ENCODE results near the gene RNASET2.
"Not testable (repeated sequence)": the region's sequence is repeated elsewhere in the genome, so short reads cannot be mapped to it uniquely, and the experiment has no call there.

The RNASET2 gene

DNA sequence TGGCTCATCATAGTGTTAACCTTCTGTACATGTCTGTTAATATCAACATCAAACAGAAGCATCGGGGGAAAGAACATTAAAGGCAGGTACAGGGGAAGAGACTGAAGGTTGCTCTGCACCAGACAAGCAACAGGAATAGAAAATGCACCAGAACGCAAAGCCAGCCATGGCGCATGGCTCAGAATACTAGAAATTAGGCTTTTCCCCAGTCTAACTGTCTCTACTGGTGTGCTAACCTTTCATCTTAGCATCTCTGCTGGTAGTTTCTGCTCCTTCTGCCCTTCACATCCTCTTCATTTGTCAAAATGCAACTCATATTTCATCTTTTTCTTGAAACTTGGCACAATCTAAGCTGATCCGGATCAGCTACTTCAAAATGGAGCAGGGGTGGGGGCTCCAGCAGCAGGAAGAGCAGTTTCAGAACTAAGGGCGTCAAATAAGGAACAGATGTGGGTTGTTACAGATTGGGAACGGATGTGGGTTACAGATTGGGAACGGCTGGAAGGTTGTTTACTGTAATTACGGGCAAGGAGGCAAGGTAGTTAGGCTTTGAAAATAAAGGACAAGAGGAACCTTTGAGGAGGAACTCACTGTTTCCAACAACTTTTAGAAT lies 13.1 kb upstream of the RNASET2 start:
- DNase-seq (ENCODE audit: low spot score), result no peak

DNA sequence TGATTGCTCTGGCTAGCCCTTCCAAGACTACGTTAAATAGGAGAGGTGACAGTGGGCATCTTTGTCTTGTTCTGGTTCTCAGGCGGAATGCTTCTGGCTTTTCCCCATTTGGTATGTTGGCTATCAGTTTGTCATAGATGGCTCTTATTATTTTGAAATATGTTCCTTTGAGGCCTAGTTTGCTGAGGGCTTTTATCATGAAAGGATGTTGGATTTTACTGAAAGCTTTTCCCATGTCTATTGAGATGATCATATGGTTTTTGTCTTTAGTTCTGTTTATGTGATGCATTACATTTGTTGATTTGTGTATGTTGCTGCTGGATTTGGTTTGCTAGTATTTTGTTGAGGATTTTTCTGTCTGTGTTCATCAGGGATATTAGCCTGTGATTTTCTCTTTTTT lies 9.9 kb upstream of the RNASET2 start:
- DNase-seq (ENCODE audit: low spot score), result no peak

DNA sequence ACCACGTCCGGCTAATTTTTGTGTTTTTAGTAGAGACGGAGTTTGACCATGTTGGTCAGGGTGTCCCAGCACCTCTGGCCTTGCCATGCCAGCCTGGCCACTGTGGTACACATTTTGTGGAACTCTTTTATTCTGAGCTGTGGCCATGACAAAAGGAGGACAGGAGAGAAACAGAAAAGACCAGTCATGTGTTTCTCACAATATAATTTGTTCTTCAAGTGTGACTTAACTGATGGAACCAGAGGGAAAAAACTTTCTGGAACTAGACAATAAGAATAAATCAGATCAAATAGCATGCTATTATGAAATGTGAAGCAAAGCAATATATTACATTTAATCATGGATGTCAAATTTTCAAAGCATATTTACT lies 4.2 kb upstream of the RNASET2 start:
- DNase-seq (ENCODE audit: low spot score), result no peak

DNA sequence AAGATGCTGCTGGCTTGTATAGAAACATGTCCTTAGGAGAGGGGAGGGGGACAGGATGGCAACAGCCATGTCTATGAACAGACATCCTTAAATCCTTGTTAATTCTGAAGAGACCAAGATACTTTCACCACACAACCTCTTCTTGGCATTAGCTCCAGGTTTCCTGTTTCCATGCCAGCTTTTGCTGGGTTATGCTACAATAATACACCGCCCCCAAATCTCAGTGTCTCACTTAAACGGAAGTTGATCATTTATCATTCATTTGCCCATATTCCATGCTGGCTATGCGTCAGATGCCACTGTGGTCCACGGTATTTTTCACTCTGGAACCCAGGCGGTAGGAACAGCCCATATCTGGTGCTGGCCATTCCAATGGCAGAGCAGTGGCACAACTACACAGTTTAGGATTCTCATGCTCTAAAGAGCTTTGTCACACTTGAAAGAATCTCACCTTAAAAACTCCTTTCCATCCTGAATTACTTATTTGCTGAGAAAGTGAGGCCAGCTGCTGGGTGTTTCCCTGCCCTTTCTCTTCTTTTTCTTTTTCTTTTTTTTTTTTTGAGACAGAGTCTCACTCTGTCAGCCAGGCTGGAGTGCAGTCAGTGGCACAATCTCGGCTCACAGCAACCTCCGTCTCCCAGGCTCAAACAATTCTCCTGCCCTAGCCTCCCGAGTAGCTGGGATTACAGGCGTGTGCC lies 3.7 kb upstream of the RNASET2 start:
- no peak for DNase-seq (ENCODE audit: low spot score)

DNA sequence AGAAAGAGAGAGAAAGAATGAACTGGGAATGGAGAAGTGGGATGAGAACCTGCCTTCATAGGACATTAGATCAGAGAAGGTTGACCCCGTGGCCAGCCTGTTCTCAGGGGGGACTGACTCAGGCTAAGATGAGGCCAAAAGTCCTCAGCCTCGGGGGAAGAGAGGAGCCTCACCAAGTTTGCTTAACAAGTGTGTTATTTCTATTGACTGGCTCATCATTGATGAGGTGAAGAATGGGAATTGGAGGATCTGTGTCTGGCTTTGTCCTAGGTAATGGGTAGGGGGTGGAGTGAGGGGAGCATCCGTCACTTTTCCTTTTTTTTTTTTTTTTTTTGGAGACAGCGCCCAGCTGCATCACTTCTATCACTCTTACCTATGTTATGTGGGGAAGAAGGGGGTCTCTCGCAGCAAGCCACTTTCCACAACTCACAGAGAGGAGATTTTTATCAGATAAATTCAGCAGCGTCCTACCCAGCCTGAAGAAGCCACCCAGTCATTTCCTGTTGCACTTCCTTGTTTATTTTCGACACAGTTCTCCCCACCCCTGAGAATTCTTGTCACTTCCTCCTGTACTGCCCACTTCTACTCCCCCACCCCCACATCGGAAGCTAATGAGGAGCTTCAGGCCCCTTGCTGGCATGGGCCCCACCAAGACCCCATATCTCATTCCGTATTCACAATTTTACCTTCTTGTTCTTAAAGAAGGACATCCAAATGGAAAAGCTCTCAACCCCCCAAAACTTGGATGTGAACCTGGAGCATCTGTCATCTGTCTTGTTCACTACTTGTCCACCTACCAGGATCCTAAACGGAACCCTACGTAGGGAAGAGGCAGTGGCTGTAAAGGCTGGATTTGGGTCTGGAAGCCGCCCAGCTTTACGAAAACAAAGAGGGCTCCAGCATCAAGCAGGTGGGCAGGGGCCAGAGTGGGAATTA lies 2.8 kb upstream of the RNASET2 start:
- peak; percentile 56 for DNase-seq (ENCODE audit: low spot score)

DNA sequence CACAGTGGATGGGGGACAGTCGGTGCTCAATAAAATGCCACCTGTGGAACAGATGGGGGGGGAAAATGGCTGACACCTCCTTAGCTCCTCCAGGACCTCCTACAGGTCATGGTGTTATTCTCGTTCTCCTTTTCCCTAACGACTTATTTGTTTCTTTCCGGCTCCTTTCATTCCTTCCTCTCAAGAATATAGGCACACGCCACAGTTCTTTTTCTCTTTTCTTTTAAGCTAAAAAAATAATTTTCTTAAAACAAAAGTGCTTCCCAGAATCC lies 1.4 kb upstream of the RNASET2 start:
- no peak for DNase-seq (ENCODE audit: low spot score)

DNA sequence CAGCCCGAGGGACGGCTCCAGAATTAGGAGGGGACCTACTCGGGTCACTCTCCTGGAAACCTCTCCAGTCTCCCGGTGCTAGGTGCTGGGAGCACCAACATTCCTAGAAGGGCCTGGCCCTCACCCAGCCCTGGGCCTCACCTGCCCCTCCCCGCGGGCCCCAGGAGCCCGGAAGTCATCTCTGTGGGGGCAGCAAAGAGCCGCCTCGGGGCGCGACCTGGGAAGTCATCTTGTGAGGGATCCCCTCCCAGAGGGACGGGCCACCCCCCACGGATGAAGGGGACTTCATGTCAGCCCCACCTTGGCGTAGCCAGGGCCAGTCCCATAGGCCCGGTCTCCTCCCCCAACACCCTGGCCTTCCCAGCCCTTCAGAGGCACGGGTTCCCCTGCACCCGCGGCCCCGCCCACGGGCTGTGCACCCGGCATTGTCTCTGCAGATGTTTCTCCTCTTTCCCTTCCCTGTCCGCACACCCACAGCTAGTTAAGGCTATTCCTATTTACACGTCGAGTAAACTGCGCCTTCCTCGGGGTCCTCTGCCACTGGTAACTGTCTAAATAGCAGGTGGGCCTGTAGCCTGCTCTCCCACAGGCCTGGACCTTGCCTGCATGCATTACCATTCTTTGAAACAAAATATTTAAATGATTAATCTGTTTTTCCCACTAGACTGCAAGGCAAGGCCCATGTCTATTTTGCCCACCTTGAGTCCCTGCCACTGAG lies 896 bp upstream of the RNASET2 start:
- DNase-seq (ENCODE audit: low spot score), result peak; percentile 42

DNA sequence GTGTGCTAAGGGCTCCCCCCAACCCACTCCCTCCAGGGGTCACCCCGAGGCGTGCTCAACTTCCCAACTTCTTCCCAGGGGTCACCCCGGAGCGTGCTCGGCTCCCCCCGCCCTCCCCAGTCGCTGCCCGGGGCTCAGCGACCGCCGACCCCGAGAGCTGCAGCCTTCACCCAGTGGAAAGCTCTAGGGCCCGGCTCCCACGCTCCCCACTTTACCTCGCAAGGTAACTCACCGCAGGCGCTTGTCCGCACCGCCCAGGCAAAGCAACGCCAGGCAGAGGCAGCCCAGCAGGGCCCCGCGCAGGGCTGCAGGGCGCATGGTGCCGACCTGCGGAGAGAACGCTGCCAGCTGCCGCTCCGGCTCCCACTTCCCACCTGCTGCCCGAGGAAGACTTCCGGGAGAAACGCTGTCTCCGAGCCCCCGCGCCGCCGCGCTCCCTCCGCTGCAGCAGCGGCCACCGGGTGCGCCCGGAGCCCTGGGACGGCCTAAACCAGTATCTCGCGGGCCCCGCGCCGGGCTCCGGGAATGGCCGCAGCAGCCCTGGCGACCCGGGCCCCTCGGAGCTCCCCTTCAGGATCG lies 396 bp downstream of the RNASET2 start:
- DNase-seq (ENCODE audit: low spot score), result no peak

DNA sequence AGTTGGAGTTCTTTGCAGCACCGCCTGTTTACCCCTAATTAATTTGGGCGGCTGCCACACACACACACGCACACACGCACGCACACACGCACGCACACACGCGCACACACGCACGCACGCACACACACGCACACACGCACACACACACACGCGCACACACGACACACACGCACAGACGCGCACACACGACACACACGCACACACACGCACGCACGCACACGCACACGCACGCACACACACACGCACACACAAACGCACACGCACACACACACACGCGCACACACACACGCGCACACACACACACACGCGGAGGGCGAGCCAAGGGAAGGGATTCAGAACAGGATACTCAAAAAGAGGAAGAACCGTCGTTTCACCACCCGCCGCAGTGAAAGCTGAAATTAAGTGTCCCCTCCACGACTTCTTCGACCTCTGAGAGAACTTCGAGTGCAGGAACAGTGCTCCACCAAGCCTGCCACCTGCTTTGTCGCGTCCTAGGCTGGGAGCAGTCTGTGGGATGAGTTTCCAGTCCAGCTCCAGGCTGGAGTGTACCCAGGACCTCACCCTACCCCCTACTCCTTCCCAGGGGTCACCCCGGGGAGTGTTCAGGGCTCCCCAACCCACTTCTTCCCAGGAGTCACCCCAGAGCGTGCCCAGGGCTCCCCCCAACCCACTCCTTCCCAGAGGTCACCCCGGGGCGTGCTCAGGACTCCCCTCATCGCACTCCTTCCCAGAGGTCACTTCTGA lies 1.1 kb downstream of the RNASET2 start:
- DNase-seq (ENCODE audit: low spot score), result no peak

DNA sequence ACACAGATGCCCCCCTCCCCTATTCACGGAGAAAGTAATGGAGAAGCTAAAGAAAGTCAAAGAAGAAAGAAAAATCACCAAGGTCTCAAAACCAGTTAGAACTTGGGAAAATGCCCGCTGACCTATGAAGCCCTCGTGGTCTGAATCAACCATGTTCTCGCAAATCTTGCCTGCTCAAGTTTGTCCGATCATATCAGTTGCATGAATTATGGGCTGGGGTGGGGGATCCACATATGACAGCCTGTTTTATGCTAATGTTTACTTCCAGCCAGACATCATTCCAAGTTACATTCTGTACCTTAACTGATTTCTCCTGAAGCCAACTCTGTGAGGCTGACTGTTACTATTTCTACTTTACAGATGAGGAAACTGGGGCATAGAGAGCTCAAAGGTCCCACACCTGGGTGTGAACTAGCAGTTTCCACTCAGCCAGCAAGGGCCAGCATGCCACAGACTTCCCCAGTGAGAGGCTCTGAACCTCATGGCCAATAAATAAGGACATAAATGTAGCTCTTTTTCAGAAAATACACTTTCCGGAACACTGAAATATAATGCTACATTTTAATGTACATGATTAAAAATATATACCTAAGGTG lies 2.1 kb downstream of the RNASET2 start:
- DNase-seq (ENCODE audit: low spot score), result no peak

DNA sequence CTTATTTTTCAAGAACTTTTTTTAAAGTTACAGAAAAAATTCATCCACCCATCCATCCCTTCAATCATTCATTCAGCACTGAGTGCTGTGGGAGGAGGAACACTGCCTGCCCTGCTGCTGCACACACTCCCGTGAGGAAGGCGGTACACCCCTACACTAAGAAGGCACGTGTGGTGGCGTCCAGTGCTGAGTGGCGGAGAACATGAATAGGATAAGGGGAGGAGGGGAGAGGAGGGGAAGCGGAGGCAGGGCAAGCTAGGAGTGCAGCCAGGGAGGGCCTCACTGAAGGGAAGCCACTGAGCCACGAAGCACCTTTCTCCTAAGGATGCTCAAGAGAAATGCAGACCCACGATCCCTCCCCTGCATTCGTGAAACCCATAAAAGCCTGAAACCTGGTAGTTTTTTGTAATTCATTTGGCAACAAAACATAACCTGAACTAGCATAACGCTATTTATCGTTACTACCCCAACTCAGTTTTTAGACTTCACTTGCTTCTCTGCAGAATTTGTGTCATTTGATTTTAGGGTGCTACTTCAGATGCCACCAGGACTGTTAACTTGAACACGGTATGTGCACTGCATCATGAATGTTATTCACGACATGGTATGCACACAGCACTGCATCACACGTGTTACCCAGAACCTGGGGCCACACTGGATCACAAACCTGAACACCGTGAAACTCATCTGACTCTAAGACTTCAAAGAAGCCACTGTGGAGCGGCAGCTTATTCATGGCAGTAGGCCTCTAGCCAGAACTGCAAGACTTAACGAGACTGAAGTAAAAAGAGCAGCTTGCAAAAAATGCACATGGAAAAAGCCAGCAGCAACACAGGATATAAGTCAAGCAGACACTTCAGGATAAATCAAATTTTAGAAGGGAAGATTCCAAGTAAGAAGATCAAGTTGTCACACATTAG lies 3.5 kb downstream of the RNASET2 start:
- DNase-seq (ENCODE audit: low spot score), result no peak

DNA sequence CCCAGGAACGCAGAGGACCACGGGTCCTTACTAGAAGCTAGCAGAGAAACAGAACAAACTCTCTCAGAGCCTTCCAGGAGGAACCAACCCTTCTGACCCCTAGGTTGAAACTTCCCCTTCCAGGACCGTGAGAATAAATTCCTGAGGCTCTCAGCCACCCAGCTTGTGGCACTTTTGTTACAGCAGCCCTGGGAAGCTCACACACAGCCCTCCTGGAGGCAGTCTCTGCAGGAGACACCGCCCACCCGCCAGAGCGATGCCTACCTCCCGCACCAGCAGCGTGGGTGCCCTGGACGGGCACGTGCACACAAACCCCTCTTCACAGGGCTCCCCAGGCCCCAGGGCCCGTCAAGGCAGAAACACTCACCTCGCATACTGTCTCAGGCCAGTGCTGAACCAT lies 4.2 kb downstream of the RNASET2 start:
- no peak for DNase-seq (ENCODE audit: low spot score)

DNA sequence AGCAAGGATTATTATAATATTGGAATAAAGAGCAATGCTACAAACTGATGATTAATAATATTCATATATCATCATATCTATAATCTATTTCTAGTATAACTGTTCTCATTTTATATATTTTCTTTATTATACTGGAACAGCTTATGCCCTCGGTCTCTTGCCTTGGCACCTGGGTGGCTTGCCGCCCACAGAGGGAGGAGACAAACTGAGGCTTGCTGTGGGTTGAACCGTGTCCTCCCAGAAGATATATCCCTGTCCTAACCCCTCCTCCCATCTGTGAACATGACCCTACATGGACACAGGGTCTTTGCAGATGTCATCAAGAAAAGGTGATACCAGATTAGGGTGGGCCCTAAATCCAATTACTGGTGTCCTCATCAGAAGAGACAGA lies 4.7 kb downstream of the RNASET2 start:
- DNase-seq (ENCODE audit: low spot score), result no peak

DNA sequence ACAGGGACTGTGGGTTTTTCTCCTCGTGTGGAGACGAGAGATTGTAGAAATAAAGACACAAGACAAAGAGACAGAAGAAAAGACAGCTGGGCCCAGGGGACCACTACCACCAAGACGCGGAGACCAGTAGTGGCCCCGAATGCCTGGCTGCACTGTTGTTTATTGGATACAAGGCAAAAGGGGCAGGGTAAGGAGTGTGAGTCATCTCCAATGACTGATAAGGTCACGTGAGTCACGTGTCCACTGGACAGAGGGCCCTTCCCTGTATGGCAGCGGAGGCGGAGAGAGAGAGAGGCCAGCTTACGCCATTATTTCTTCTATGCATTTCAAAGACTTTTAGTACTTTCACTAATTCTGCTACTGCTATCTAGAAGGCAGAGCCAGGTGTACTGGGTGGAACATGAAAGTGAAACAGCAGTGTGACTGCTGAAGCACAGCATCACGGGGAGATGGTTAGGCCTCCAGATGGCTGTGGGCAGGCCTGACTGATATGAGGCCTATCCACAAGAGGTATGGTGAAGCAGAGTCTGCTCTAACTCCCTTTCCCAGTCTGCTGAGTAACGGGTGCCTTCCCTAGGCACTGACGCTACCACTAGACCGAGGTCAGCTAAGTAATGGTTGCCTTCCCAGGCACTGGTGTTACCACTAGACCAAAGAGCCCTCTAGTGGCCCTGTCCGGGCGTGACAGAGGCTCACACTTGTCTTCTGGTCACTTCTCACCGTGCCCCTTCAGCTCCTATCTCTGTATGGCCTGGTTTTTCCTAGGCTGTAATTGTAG lies 5.3 kb downstream of the RNASET2 start:
- DNase-seq (ENCODE audit: low spot score), result not testable (repeated sequence)

DNA sequence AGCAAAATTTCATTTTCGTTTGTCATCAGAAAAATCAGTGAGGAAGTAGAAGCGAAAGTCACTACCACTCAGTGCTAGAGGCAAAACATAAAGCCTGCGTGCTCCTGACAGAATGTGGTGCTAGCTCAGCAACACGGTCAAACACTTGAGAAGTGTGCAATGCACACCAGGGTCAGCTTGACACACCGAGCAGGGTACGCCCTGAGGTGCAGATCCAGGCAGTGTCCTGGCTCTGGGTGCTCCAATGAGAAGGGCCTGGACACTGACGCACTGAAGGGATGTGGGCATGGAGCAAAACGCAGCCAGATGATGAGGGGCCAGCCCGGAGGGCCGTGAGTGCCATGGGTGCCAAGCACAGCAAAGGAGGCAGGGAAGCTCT lies 5.9 kb downstream of the RNASET2 start:
- DNase-seq (ENCODE audit: low spot score), result no peak

DNA sequence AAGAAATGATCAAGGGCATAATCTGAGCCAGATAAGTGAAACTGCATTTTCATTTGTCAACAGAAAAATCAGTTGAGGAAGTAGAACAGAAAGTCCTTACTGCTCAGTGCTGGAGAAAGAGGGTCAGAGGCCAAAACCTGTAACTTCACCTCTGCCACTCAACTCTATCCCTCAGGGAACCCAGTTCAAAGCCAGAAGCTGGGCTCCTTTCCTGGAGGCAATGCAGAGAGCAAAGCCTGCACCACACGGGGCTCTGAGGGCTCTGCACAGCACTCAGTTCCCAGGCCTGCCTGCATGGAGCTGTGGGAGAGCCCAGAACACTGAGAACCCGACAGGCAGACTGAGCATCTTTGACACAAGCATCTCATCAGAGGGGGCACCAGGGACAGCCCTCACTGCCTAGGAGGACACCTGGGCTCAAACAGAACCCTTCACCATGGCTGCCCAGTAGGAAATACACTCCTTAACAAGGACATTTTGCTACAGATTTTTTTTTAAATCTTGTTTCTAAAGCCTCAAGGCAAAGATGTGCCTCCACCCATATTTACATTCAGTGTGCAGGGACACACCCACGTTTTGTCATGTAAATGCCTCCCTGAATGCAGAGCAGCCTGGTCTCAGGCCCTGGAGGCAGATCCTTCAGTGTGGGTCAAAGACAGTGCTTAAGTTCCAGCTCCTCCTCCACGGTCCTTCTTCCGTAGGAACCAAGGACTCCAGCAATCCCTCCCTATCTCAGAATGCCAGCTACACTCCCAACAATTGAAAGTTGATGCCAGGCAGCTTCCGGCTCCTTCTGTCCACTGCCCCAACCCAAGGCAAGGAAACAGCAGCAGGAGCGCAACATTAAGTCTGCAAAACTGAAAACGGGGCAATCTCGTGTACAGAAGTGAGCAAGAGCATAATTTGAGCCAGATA lies 6.6 kb downstream of the RNASET2 start:
- no peak for DNase-seq (ENCODE audit: low spot score)

DNA sequence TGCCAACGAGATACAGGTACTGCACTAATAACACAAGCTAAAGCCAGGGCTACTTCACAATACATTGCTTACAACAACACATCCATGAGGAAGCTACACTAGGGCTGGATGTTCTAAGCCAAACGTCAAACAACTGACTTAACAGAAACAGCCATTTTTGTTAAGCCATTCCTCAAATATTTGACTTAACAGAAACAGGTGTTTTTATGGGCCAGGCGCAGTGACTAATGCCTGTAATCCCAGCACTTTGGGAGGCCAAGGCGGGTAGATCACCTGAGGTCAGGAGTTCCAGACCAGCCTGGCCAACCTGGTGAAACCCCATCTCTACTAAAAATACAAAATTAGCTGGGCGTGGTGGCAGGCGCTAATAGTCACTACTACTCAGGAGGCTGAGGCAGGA lies 7.6 kb downstream of the RNASET2 start:
- not testable (repeated sequence) for DNase-seq (ENCODE audit: low spot score)

DNA sequence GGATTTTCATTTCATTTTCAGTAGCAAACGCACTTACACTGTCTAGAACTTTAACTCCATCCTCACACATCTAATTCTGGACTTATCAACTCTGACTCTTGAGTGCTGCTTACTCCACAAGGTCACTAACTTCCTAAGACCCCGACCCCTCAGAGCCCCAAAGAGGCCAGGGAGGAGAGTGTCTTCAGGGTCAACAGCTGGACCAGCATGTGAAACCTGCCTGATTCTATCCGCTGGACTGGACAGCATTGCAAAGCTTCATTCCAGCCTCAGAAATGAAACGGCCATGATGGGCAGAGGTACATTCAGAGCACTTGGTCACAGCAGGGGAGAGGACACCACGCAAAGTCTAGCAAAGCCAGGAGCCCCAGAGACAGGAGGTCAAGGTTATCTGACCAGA lies 9.1 kb downstream of the RNASET2 start:
- no peak for DNase-seq (ENCODE audit: low spot score)

Measured in globus pallidus (tissue), 1 donor.